Measurements from ENCODE around the gene LIPT1. TPM values are rescaled to one million over a fixed set of nuclear protein-coding genes. Genes with fewer than 3 reads are reported as not detected.

LIPT1 gene
- total RNA-seq, 1 experiment from 2014 or later, result 7.4 TPM

GRCh38 chr2:99171377-99172140 is 16.8 kb downstream of the LIPT1 start:
- peaks cover 20% of the 10 kb centered on the region for H3K36me3 ChIP-seq (ENCODE audit: insufficient read depth, low read length, poor library complexity, severe bottlenecking)
- H3K4me3 ChIP-seq (ENCODE audit: low read depth, low read length, poor library complexity, severe bottlenecking), result no peak overlapping the region
- BruUV-seq (replicated peaks), result no TSS peak
- TF ChIP-seq EZH2 (IDR thresholded peaks at IDR 0.05; ENCODE audit: borderline replicate concordance, low read depth, low read length, poor library complexity, severe bottlenecking) (no peak), CTCF (conservative IDR thresholded peaks at IDR 0.05; ENCODE audit: low read depth, low read length) (no peak)
- DNase-seq (ENCODE audit: low spot score), result no peak
- intact Hi-C loops (cut with micrococcal nuclease; ENCODE audit: unreplicated experiment), result no loop called here
- H3K27ac ChIP-seq (ENCODE audit: low read depth, low read length, poor library complexity, severe bottlenecking), result no peak overlapping the region
- no peaks in the 10 kb centered on the region for H3K4me1 ChIP-seq (ENCODE audit: insufficient read depth, low read length, poor library complexity, severe bottlenecking)
- H3K9me3 ChIP-seq (ENCODE audit: low read depth, low read length, poor library complexity, severe bottlenecking), result no peaks in the 10 kb centered on the region
- ChIA-PET CTCF (no interaction called here), POLR2A (ENCODE audit: low non-redundant PET) (no interaction called here)
- no peaks in the 10 kb centered on the region for H3K27me3 ChIP-seq (replicated peaks; ENCODE audit: insufficient read depth, low read depth, low read length, poor library complexity)

- H3K27ac ChIP-seq (ENCODE audit: low read depth, low read length, poor library complexity, severe bottlenecking), result peak within 1 kb of the TSS; percentile 68
- TF ChIP-seq EZH2 (IDR thresholded peaks at IDR 0.05; ENCODE audit: borderline replicate concordance, low read depth, low read length, poor library complexity, severe bottlenecking) (no peak), CTCF (conservative IDR thresholded peaks at IDR 0.05; ENCODE audit: low read depth, low read length) (no peak)
- intact Hi-C loops (cut with micrococcal nuclease; ENCODE audit: unreplicated experiment), result loop anchor here (1.0 to 2.0 kb wide), 3 partner anchors 26 to 309 kb away; partner anchors contain the start of genes LIPT1, REV1, TSGA10 and TXNDC9
- CTCF ChIA-PET, result interaction anchor here (0.7 kb wide), 2 partner anchors 13 to 245 kb away, joined by 3 to 4 read pairs; partner anchors contain the start of gene CRACDL
- DNase-seq (ENCODE audit: low spot score), result peak; percentile 97
- POLR2A ChIA-PET (ENCODE audit: low non-redundant PET), result interaction anchor here (0.7 kb wide), 1 partner anchor 14 kb away, joined by 3 read pairs; no protein-coding TSS in a partner anchor
- peaks cover 13% of the 10 kb centered on the region for H3K4me1 ChIP-seq (ENCODE audit: insufficient read depth, low read length, poor library complexity, severe bottlenecking)
- no peaks in the 10 kb centered on the region for H3K9me3 ChIP-seq (ENCODE audit: low read depth, low read length, poor library complexity, severe bottlenecking)
- BruUV-seq (replicated peaks), result TSS peak; percentile 81
- H3K4me3 ChIP-seq (ENCODE audit: low read depth, low read length, poor library complexity, severe bottlenecking), result peak within 1 kb of the TSS; percentile 81
- no peaks in the 10 kb centered on the region for H3K27me3 ChIP-seq (replicated peaks; ENCODE audit: insufficient read depth, low read depth, low read length, poor library complexity)
- H3K36me3 ChIP-seq (ENCODE audit: insufficient read depth, low read length, poor library complexity, severe bottlenecking), result no peaks in the 10 kb centered on the region
Observed at GRCh38 chr2:99180755-99181623, 26.2 kb downstream of the LIPT1 start, which contains the start of the genes MITD1 and MRPL30. Gene MITD1 (minus strand): TSS chr2:99181058. CDS start chr2:99180981, 77 bp downstream. Gene MRPL30 (plus strand): TSS chr2:99181184. CDS start chr2:99186204, 5,020 bp downstream.

GRCh38 chr2:99181624-99182000 is 26.8 kb downstream of the LIPT1 start:
- H3K27ac ChIP-seq (ENCODE audit: low read depth, low read length, poor library complexity, severe bottlenecking), result peak overlapping the region; percentile 68
- H3K36me3 ChIP-seq (ENCODE audit: insufficient read depth, low read length, poor library complexity, severe bottlenecking), result no peaks in the 10 kb centered on the region
- ChIA-PET CTCF (interaction anchor here (0.7 kb wide), 1 partner anchor 246 kb away, joined by 4 read pairs; the partner anchor contains the start of gene CRACDL), POLR2A (ENCODE audit: low non-redundant PET) (no interaction called here)
- H3K27me3 ChIP-seq (replicated peaks; ENCODE audit: insufficient read depth, low read depth, low read length, poor library complexity), result no peaks in the 10 kb centered on the region
- H3K4me3 ChIP-seq (ENCODE audit: low read depth, low read length, poor library complexity, severe bottlenecking), result peak overlapping the region; percentile 81
- DNase-seq (ENCODE audit: low spot score), result peak; percentile 28
- H3K9me3 ChIP-seq (ENCODE audit: low read depth, low read length, poor library complexity, severe bottlenecking), result no peaks in the 10 kb centered on the region
- peaks cover 13% of the 10 kb centered on the region for H3K4me1 ChIP-seq (ENCODE audit: insufficient read depth, low read length, poor library complexity, severe bottlenecking)
- TF ChIP-seq CTCF (conservative IDR thresholded peaks at IDR 0.05; ENCODE audit: low read depth, low read length) (no peak), EZH2 (IDR thresholded peaks at IDR 0.05; ENCODE audit: borderline replicate concordance, low read depth, low read length, poor library complexity, severe bottlenecking) (no peak)
- BruUV-seq (replicated peaks), result no TSS peak
- intact Hi-C loops (cut with micrococcal nuclease; ENCODE audit: unreplicated experiment), result loop anchor here (1.0 to 2.0 kb wide), 3 partner anchors 27 to 309 kb away; partner anchors contain the start of genes LIPT1, REV1, TSGA10 and TXNDC9

All from A673 (cell line).